Renal cortex interstitium (tissue), 11 donors: ENCODE data around the gene ZMYND12. TPM values are rescaled to one million over a fixed set of nuclear protein-coding genes. Genes with fewer than 3 reads are reported as not detected.

Experiments
- DNase-seq, 11 donors: peaks; one replicate each; pipeline ENCODE4 v3.0.0-alpha.2; 2013; ENCODE audit warnings: low read depth in 9 of 11, low spot score in 4 of 11; ENCODE audit errors: extremely low read depth in 1 of 11
- polyA plus RNA-seq, 3 donors: library from polyadenylated mRNA; unstranded; fragments of 120-200 nt; gene quantifications; one replicate each; pipeline ENCODE4 v1.2.1, GENCODE V29; 2013; ENCODE audit not compliant: insufficient read length in 3 of 3

The ZMYND12 gene
- polyA plus RNA-seq, 3 donors = 3.2 to 4.3 (median 4.2) TPM

DNA sequence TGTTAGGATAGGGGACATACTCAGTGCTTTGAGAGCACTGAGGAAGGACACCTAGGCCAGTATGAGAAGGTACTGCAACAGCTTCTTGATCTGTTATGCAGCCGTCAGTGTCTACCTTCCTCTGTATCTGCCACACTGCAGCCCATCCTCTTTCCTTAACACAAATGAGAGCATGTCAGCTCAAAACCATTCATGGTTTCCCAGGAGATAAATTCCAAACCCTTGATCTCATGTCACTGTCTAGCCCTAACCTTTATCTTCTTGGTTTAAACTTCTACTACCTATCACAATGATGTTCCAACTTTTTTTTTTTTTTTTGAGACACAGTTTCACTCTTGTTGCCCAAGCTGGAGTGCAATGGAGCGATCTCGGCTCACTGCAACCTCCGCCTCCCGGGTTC lies 1.4 kb downstream of the ZMYND12 start:
- DNase-seq = no peak

GRCh38 chr1:42453386-42453785 lies 2.4 kb downstream of the ZMYND12 start:
- DNase-seq = no peak

- no peak for DNase-seq
These were observed 5.8 kb downstream of the ZMYND12 start for GRCh38 chr1:42450061-42450460.

DNA sequence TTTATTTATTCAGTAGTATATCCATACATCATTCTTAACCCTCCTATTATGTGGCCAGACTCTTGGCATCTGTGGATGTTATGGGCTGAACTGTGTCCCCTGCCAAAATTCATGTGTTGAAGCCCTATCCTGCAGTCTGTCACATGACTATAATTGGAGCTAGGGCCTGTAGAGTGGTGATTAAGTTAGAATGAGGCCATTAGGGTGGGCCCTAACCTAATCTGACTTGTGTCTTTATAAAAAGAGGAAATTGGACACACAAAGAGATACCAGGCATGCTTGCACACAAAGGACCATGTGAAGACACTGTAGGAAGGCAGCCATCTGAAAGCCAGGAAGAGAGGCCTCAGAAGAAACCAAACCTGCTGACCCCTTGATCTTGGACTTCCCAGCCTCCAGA lies 6.6 kb downstream of the ZMYND12 start:
- DNase-seq = no peak

DNA sequence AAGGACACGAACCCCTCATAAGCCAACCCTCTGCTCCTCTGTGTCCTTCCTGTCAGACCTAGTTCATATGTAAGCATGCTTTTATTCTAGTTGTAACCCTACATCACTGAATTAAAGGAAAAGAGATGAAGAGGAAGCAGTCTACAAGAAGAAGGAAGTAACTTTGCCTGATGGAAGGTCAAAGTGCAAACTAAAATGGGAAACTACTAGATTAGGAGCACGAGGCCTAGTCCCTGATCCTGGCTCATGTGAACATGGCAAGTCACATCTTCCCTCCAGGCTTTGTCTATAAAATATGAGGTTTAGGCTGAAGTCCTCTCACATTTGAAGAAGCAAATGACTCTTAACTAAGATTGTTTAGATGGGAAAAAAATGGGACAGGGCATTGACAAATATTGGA lies 13.2 kb downstream of the ZMYND12 start:
- no peak for DNase-seq

DNA sequence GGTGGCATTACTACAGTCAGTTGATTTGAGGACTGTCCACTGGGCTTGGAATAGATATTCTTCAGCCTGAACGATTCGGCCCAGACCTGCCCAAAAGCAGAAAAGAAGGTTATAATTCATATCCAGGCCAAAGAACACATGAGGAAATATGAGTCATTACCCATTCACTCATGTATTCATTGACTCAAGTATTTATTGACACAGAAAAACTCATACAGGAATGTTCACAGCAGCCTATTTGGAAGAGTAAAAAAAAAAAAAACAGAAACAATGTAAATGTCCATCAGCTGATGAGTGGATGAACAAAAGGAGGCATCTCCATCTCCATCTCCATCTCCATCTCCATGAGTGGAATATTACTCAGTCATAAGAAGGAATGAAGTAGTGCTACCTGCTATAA lies 15.9 kb downstream of the ZMYND12 start:
- no peak for DNase-seq

GRCh38 chr1:42434340-42434739 lies 21.5 kb downstream of the ZMYND12 start:
- DNase-seq = no peak

GRCh38 chr1:42433369-42433768 lies 22.5 kb downstream of the ZMYND12 start:
- DNase-seq = no peak

DNA sequence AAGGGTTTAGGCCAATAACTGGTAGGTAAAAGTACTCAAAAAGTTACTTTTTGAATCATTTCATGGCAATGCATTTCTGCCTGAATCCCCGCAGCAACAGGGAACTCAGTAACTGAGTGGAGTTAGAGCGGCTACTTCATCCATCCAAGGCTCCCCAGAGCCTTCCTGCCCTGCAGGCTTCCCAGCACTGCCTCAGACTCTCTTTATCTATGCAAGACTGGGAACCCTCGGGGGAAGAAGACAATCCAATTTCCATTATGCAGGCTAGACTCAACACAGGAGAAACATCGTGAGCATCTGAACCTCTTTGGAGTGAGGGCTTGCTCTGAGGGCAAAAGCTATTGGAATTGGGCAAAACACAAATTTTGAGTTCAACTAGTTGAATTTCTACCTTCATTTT lies 23.1 kb downstream of the ZMYND12 start:
- DNase-seq = no peak

- DNase-seq = no peak
These were observed 24.3 kb downstream of the ZMYND12 start for GRCh38 chr1:42431514-42431913.

DNA sequence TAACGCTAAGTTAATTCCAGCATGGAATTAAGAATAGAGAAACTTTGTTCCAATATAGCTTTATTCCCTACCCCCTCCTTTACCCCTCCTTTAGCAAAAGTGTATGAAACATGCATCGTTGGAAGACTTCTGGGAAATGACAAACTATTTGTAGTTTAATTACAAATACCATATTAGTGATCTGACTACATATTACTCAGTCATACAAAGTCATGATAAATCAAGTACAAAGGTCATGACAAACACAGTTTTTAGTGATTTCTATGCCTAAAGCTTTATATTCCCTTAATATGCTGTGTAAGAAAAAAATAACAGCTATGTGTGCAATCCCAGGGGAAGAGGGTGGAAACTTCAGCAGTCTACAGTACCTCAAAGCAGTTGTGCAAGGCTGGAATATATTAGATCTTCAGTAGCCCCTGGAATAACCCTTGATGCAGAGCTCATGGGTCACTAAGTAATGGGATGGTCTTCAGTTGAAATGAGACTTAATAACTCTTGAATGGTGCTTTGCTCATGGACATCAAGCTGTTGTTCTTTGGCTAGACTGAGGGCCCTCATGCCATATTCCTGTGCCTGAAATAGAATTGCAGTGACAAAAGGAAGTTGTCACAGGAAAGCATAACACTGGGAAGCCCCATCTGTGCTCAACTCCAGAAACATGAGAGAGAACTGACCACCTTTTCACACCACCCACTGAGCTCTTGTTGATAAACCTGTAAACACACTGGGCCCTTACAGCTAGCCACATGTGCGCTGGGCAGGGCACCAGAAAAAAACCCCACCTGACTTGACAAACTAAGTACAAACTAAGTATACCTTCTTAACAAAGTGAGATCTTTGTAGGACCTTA lies 25.3 kb downstream of the ZMYND12 start:
- DNase-seq = no peak

GRCh38 chr1:42429603-42430002 lies 26.2 kb downstream of the ZMYND12 start:
- no peak for DNase-seq

DNA sequence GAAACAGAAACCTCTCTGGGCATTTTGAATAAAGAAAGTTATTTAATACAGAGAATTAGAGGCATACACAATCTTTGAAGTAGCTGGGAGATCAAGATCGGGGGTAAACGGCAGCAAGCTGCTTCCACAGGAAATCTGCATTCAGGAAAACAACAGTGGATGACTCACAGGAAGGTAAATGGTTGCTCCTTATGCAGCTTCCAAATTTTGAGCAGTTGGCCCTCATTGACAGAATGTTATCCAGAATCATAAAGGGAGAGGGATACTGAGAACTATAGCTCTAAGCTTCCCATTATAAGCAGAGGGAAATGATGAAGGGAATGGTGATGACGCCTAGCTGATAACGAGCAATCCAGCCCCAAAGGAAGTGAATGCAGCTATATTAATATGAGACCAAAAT lies 28.6 kb downstream of the ZMYND12 start:
- DNase-seq = no peak

GRCh38 chr1:42424201-42424600 lies 31.6 kb downstream of the ZMYND12 start:
- DNase-seq = peak in 1 of 11 donors; percentile 4

DNA sequence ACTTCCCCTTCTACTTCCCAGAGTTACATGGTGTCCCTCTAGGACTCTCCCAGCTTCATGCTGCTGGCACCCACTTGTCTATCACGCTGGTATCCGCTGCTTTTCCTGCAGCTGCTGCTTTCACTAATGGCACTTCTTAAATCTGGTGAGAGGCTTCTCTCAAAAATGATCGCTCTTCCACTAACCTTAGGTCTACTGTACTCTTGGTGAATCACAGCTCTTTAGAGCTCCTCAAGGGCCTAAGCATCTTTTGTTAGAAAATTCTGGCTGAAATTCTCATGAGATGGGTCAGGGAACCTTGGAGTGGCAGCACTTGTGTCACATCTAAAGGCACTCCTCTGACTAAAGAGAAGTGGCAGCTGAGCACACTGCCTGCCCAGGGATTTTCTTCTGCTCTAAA lies 32.1 kb downstream of the ZMYND12 start:
- no peak for DNase-seq

GRCh38 chr1:42422737-42423136 lies 33.1 kb downstream of the ZMYND12 start:
- no peak for DNase-seq

DNA sequence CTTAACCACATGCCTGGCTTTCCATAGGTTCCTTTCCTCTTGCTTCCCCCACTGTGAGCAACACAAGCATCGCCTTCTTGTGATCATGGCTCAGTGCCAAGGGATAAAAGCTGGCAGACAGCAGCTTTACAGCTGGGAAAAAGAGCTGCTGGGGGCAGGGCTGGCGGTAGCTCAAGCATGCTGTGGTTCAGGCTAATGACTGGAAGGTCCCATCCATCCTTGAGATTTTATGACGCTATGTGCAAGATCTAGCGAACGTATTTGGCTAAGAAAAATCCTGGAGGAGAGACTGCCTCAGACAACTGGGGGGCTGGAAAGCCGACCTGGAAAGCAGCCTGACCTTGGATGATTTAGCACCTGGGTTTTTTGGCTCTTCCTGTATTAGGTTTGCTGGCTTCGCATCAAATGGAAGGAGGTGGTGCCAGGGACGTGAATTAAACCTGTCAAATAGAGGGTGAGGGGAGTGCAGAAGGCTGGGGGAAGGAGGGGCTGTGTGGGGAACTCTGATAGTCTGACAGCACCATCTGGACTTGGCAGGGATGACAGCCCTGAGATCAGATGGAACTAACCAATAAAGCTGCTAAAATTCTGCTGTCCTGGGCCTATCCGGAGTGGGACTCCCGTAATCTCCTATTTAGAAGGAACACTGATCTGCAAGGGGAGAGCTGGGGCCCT lies 34.8 kb downstream of the ZMYND12 start:
- peak; percentile 60 to 92 (median 86) for DNase-seq

- DNase-seq = no peak
These were observed 35.7 kb downstream of the ZMYND12 start for GRCh38 chr1:42420121-42420520.

GRCh38 chr1:42419126-42419821 lies 36.5 kb downstream of the ZMYND12 start:
- no peak for DNase-seq

GRCh38 chr1:42418516-42418915 lies 37.3 kb downstream of the ZMYND12 start:
- DNase-seq = no peak
